Measurements from ENCODE around the gene TLE7. TPM values are rescaled to one million over a fixed set of nuclear protein-coding genes. Genes with fewer than 3 reads are reported as not detected.

The TLE7 gene
- total RNA-seq, 2 donors from 2014 or later, result 3.9 TPM; not detected in 1

GRCh38 chr16:71439523-71439922 is 2.3 kb downstream of the TLE7 start:
- intact Hi-C loops (cut with DNase I), result no loop called here

GRCh38 chr16:71436473-71436872 is 5.4 kb downstream of the TLE7 start:
- Histone ChIP-seq H3K9me3 (no peaks in the 10 kb centered on the region), H3K27ac (no peak overlapping the region), H3K36me3 (no peaks in the 10 kb centered on the region), H3K4me1 (replicated peaks) (no peaks in the 10 kb centered on the region), H3K27me3 (replicated peaks; ENCODE audit: insufficient read depth) (no peaks in the 10 kb centered on the region), H3K4me3 (no peak overlapping the region)
- intact Hi-C loops (cut with DNase I), result no loop called here
- DNase-seq (ENCODE audit: low spot score), result no peak
- TF ChIP-seq POLR2AphosphoS5 (IDR thresholded peaks at IDR 0.05) (no peak), POLR2A (IDR thresholded peaks at IDR 0.05) (no peak), CTCF (IDR thresholded peaks at IDR 0.05) (no peak)
- 71% methylated on average over 7 of the region's 7 CpGs for WGBS

More at GRCh38 chr16:71439523-71439922, 2.3 kb downstream of the TLE7 start:
- Histone ChIP-seq H3K27me3 (replicated peaks; ENCODE audit: insufficient read depth) (no peaks in the 10 kb centered on the region), H3K4me3 (no peak overlapping the region), H3K4me1 (replicated peaks) (no peaks in the 10 kb centered on the region), H3K27ac (no peak overlapping the region), H3K9me3 (no peaks in the 10 kb centered on the region), H3K36me3 (no peaks in the 10 kb centered on the region)
- 39% methylated on average over 3 of the region's 3 CpGs for WGBS
- TF ChIP-seq POLR2A (IDR thresholded peaks at IDR 0.05) (no peak), POLR2AphosphoS5 (IDR thresholded peaks at IDR 0.05) (no peak), CTCF (IDR thresholded peaks at IDR 0.05) (no peak)
- DNase-seq (ENCODE audit: low spot score), result no peak

GRCh38 chr16:71432906-71433305 is 8.9 kb downstream of the TLE7 start:
- WGBS, result 72% methylated on average over 6 of the region's 6 CpGs
- H3K4me1 ChIP-seq (replicated peaks), result no peaks in the 10 kb centered on the region
- H3K27me3 ChIP-seq (replicated peaks; ENCODE audit: insufficient read depth), result no peaks in the 10 kb centered on the region
- intact Hi-C loops (cut with DNase I), result no loop called here
- no peaks in the 10 kb centered on the region for H3K36me3 ChIP-seq
- H3K9me3 ChIP-seq, result no peaks in the 10 kb centered on the region
- no peak for DNase-seq (ENCODE audit: low spot score)
- no peak overlapping the region for H3K27ac ChIP-seq
- no peak overlapping the region for H3K4me3 ChIP-seq
- no peak for TF ChIP-seq POLR2AphosphoS5 (IDR thresholded peaks at IDR 0.05)
- TF ChIP-seq CTCF (IDR thresholded peaks at IDR 0.05), result no peak
- TF ChIP-seq POLR2A (IDR thresholded peaks at IDR 0.05), result no peak

GRCh38 chr16:71431991-71432390 is 9.9 kb downstream of the TLE7 start:
- Histone ChIP-seq H3K9me3 (no peaks in the 10 kb centered on the region), H3K27me3 (replicated peaks; ENCODE audit: insufficient read depth) (no peaks in the 10 kb centered on the region), H3K4me1 (replicated peaks) (no peaks in the 10 kb centered on the region), H3K4me3 (no peak overlapping the region), H3K36me3 (no peaks in the 10 kb centered on the region), H3K27ac (no peak overlapping the region)
- TF ChIP-seq CTCF (IDR thresholded peaks at IDR 0.05) (no peak), POLR2A (IDR thresholded peaks at IDR 0.05) (no peak), POLR2AphosphoS5 (IDR thresholded peaks at IDR 0.05) (no peak)
- intact Hi-C loops (cut with DNase I), result no loop called here
- WGBS, result 92% methylated on average over 8 of the region's 9 CpGs
- no peak for DNase-seq (ENCODE audit: low spot score)

GRCh38 chr16:71431176-71431575 is 10.7 kb downstream of the TLE7 start:
- no peak for TF ChIP-seq CTCF (IDR thresholded peaks at IDR 0.05)
- no peak for TF ChIP-seq POLR2AphosphoS5 (IDR thresholded peaks at IDR 0.05)
- TF ChIP-seq POLR2A (IDR thresholded peaks at IDR 0.05), result no peak
- DNase-seq (ENCODE audit: low spot score), result no peak
- no peaks in the 10 kb centered on the region for H3K27me3 ChIP-seq (replicated peaks; ENCODE audit: insufficient read depth)
- no peaks in the 10 kb centered on the region for H3K9me3 ChIP-seq
- H3K4me3 ChIP-seq, result no peak overlapping the region
- intact Hi-C loops (cut with DNase I), result no loop called here
- H3K27ac ChIP-seq, result no peak overlapping the region
- no peaks in the 10 kb centered on the region for H3K4me1 ChIP-seq (replicated peaks)
- no peaks in the 10 kb centered on the region for H3K36me3 ChIP-seq
- 88% methylated on average over 14 of the region's 14 CpGs for WGBS
